PC-9 (cell line): ENCODE data around the gene TNFRSF8. TPM values are rescaled to one million over a fixed set of nuclear protein-coding genes. Genes with fewer than 3 reads are reported as not detected.

ENCODE experiments used
- BruUV-seq: library from RNA; stranded (reverse); fragments of 400-500 nt; replicated peaks from 2 replicates; lab custom pipeline; 2021; lab: Mats Ljungman, UMichigan
- CTCF ChIA-PET: fragments of 300-600 bp; sonication (Branson Sonifier 250); formaldehyde crosslinking; loops from one replicate; lab custom pipeline; 2022; ENCODE audit warnings: antibody characterized with exemption; lab: Charles Lee
- POLR2A ChIA-PET: fragments of 300-600 bp; sonication (Branson Sonifier 250); formaldehyde crosslinking; loops from one replicate; lab custom pipeline; 2022; ENCODE audit warnings: antibody characterized with exemption; ENCODE audit not compliant: unreplicated experiment; lab: Charles Lee
- DNase-seq, 2 experiments: peaks; one replicate each; pipeline versions ENCODE4 v3.0.0 to v3.0.0-alpha.2; 2015 to 2022; ENCODE audit warnings: mixed read lengths in 1 of 2
- H2AFZ ChIP-seq: fragments of 200-600 bp; sonication (generic); 2 replicates; pipeline ENCODE4 v1.8.1; 2017; ENCODE audit warnings: antibody characterized with exemption
- H3F3A ChIP-seq: fragments of 200-600 bp; sonication (generic); 2 replicates; pipeline ENCODE4 v1.8.1; 2017; ENCODE audit warnings: antibody characterized with exemption, mild to moderate bottlenecking, low read depth; ENCODE audit not compliant: insufficient read depth
- H3K27ac ChIP-seq: fragments of 200-600 bp; sonication (generic); 2 replicates; pipeline ENCODE4 v1.6.1; 2016; ENCODE audit warnings: mixed run types
- H3K27me3 ChIP-seq: fragments of 200-600 bp; sonication (generic); 2 replicates; pipeline ENCODE4 v1.6.1; 2016; ENCODE audit warnings: low read depth, mixed run types; ENCODE audit not compliant: insufficient read depth
- H3K36me3 ChIP-seq: fragments of 200-600 bp; sonication (generic); 2 replicates; pipeline ENCODE4 v1.6.1; 2016; ENCODE audit warnings: low read depth, mixed run types
- H3K4me1 ChIP-seq: fragments of 200-600 bp; sonication (generic); replicated peaks from 2 replicates; pipeline ENCODE4 v1.6.1; 2016; ENCODE audit warnings: mixed run types; ENCODE audit not compliant: insufficient read depth
- H3K4me2 ChIP-seq: fragments of 200-600 bp; sonication (generic); 2 replicates; pipeline ENCODE4 v1.6.1; 2017; ENCODE audit warnings: mixed run types
- H3K4me3 ChIP-seq: fragments of 200-600 bp; sonication (generic); 2 replicates; pipeline ENCODE4 v1.6.1; 2016; ENCODE audit warnings: mixed run types
- H3K79me2 ChIP-seq: fragments of 200-600 bp; sonication (generic); 2 replicates; pipeline ENCODE4 v1.6.1; 2017; ENCODE audit warnings: low read depth, mixed run types
- H3K9me2 ChIP-seq: fragments of 200-600 bp; sonication (generic); 2 replicates; pipeline ENCODE4 v1.8.1; 2017; ENCODE audit warnings: mild to moderate bottlenecking; ENCODE audit not compliant: insufficient read depth
- H3K9me3 ChIP-seq: fragments of 200-600 bp; sonication (generic); 2 replicates; pipeline ENCODE4 v1.8.1; 2016; ENCODE audit warnings: low read depth; ENCODE audit not compliant: insufficient read depth
- H4K20me1 ChIP-seq: fragments of 200-600 bp; sonication (generic); 2 replicates; pipeline ENCODE4 v1.8.1; 2017; ENCODE audit not compliant: insufficient read depth
- EZH2 ChIP-seq: fragments of 200-600 bp; sonication (generic); IDR thresholded peaks from 2 replicates; pipeline ENCODE4 v1.8.0; 2017; ENCODE audit warnings: antibody characterized with exemption, low read depth
- intact Hi-C: fragments of 100-400 bp; cut with micrococcal nuclease; formaldehyde crosslinking; loops from one replicate; pipeline ENCODE4 v1.10.0; 2022; ENCODE audit not compliant: unreplicated experiment
- total RNA-seq: library from RNA; stranded (reverse); gene quantifications from 2 replicates; pipeline ENCODE4 v1.2.3, GENCODE V29; 2021
- TF ChIP-seq, protein P1 (sequence below): fragments of 200-600 bp; sonication (generic); conservative IDR thresholded peaks from 2 replicates; pipeline ENCODE4 v1.6.1; 2017; ENCODE audit warnings: mixed run types, antibody characterized with exemption, mild to moderate bottlenecking, moderate library complexity

TNFRSF8 gene
- total RNA-seq, 1 experiment from 2014 or later: not detected

DNA sequence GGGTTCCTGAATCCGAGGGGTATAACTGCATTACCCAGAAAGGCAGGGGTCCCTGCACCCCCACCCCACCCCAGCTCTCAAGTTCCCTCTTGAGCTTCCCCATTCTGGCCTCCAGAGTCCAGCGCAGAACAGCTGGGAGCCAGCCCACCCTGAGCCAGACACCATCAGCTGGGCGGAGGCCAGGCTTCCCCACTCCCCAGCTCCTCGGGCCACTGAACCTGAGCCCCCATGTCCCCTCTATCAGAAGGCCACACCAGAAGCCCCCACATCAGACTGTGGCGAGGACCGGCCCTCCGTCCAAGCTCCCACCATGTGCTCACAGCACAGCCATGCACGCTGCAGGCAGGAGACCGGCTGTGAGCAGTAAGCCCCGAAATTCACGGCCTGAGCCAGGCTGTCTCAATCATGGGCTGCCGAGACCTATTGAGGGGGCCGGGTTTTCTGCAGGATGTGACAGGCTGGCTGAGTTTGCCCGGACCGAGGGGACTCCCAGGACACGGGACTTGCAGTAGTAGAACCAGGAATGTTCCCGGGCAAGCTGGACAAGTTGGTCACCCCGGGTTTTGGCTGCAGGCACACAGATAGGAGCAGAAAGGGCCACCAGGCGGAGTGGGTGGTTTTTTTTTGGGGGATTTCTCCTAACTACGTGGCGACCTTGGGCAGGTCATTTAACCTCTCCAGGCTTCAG is 78.2 kb downstream of the TNFRSF8 start:
- Histone ChIP-seq H3K4me3 (no peak overlapping the region), H3F3A (peaks cover 23% of the 10 kb centered on the region), H4K20me1 (no peaks in the 10 kb centered on the region), H3K9me3 (no peaks in the 10 kb centered on the region), H3K4me1 (peaks cover 30% of the 10 kb centered on the region), H3K27me3 (no peaks in the 10 kb centered on the region), H2AFZ (no peak overlapping the region), H3K9me2 (no peaks in the 10 kb centered on the region), H3K79me2 (no peaks in the 10 kb centered on the region), H3K36me3 (no peaks in the 10 kb centered on the region), H3K4me2 (peak overlapping the region; percentile 31), H3K27ac (no peak overlapping the region)
- intact Hi-C loops: loop anchor here (1.0 kb wide), 1 partner anchor 8 kb away; no protein-coding TSS in a partner anchor
- peak; percentile 67 to 75 for DNase-seq
- BruUV-seq: no TSS peak
- POLR2A ChIA-PET: no interaction called here
- CTCF ChIA-PET: interaction anchor here (0.7 kb wide), 1 partner anchor 15 kb away, joined by 5 read pairs; no protein-coding TSS in a partner anchor
- TF ChIP-seq, protein P1, sequence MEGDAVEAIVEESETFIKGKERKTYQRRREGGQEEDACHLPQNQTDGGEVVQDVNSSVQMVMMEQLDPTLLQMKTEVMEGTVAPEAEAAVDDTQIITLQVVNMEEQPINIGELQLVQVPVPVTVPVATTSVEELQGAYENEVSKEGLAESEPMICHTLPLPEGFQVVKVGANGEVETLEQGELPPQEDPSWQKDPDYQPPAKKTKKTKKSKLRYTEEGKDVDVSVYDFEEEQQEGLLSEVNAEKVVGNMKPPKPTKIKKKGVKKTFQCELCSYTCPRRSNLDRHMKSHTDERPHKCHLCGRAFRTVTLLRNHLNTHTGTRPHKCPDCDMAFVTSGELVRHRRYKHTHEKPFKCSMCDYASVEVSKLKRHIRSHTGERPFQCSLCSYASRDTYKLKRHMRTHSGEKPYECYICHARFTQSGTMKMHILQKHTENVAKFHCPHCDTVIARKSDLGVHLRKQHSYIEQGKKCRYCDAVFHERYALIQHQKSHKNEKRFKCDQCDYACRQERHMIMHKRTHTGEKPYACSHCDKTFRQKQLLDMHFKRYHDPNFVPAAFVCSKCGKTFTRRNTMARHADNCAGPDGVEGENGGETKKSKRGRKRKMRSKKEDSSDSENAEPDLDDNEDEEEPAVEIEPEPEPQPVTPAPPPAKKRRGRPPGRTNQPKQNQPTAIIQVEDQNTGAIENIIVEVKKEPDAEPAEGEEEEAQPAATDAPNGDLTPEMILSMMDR: no peak
- TF ChIP-seq EZH2: no peak

DNA sequence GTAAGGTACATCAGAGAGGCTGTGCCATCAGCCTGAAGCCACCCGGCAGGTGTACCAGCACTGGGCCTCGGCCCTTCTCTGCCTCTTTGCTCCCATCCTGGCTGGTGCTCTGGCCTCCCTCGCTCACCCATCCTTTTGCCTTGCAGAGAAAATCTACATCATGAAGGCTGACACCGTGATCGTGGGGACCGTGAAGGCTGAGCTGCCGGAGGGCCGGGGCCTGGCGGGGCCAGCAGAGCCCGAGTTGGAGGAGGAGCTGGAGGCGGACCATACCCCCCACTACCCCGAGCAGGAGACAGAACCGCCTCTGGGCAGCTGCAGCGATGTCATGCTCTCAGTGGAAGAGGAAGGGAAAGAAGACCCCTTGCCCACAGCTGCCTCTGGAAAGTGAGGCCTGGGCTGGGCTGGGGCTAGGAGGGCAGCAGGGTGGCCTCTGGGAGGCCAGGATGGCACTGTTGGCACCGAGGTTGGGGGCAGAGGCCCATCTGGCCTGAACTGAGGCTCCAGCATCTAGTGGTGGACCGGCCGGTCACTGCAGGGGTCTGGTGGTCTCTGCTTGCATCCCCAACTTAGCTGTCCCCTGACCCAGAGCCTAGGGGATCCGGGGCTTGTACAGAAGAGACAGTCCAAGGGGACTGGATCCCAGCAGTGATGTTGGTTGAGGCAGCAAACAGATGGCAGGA is 79.2 kb downstream of the TNFRSF8 start:
- H3K27me3 ChIP-seq: no peaks in the 10 kb centered on the region

DNA sequence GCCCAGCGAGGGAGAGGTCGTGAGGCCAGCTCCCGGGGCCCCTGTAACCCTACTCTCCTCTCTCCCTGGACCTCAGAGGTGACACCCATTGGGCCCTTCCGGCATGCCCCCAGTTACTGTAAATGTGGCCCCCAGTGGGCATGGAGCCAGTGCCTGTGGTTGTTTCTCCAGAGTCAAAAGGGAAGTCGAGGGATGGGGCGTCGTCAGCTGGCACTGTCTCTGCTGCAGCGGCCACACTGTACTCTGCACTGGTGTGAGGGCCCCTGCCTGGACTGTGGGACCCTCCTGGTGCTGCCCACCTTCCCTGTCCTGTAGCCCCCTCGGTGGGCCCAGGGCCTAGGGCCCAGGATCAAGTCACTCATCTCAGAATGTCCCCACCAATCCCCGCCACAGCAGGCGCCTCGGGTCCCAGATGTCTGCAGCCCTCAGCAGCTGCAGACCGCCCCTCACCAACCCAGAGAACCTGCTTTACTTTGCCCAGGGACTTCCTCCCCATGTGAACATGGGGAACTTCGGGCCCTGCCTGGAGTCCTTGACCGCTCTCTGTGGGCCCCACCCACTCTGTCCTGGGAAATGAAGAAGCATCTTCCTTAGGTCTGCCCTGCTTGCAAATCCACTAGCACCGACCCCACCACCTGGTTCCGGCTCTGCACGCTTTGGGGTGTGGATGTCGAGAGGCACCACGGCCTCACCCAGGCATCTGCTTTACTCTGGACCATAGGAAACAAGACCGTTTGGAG is 80.0 kb downstream of the TNFRSF8 start:
- no peak overlapping the region for H2AFZ ChIP-seq
- no peaks in the 10 kb centered on the region for H3K79me2 ChIP-seq
- H3K9me2 ChIP-seq: no peaks in the 10 kb centered on the region
- H3K27me3 ChIP-seq: no peaks in the 10 kb centered on the region
- DNase-seq: no peak
- intact Hi-C loops: loop anchor here (1.0 kb wide), 1 partner anchor 19 kb away; no protein-coding TSS in a partner anchor
- no peak overlapping the region for H3K4me2 ChIP-seq
- H3F3A ChIP-seq: peaks cover 23% of the 10 kb centered on the region
- H3K36me3 ChIP-seq: no peaks in the 10 kb centered on the region
- no peaks in the 10 kb centered on the region for H4K20me1 ChIP-seq
- POLR2A ChIA-PET: no interaction called here
- no TSS peak for BruUV-seq
- H3K9me3 ChIP-seq: no peaks in the 10 kb centered on the region
- no peak overlapping the region for H3K27ac ChIP-seq
- no peak overlapping the region for H3K4me3 ChIP-seq
- peaks cover 31% of the 10 kb centered on the region for H3K4me1 ChIP-seq
- TF ChIP-seq, protein P1: no peak
- TF ChIP-seq EZH2: no peak
- CTCF ChIA-PET: no interaction called here

More for the DNA sequence above, 79.2 kb downstream of the TNFRSF8 start:
- intact Hi-C loops: no loop called here
- BruUV-seq: no TSS peak
- ChIA-PET POLR2A (no interaction called here), CTCF (interaction anchor here (0.7 kb wide), 1 partner anchor 16 kb away, joined by 5 read pairs; no protein-coding TSS in a partner anchor)
- no peaks in the 10 kb centered on the region for H4K20me1 ChIP-seq
- no peak overlapping the region for H3K27ac ChIP-seq
- no peak overlapping the region for H3K4me2 ChIP-seq
- H3K9me3 ChIP-seq: no peaks in the 10 kb centered on the region
- no peak overlapping the region for H2AFZ ChIP-seq
- H3K9me2 ChIP-seq: no peaks in the 10 kb centered on the region
- DNase-seq: no peak
- TF ChIP-seq, protein P1: no peak
- no peak for TF ChIP-seq EZH2
- H3K36me3 ChIP-seq: no peaks in the 10 kb centered on the region
- peaks cover 23% of the 10 kb centered on the region for H3F3A ChIP-seq
- no peaks in the 10 kb centered on the region for H3K79me2 ChIP-seq
- peaks cover 30% of the 10 kb centered on the region for H3K4me1 ChIP-seq
- H3K4me3 ChIP-seq: no peak overlapping the region
